Activated CD8-positive, alpha-beta memory T cell treated with anti-CD3 and anti-CD28 coated beads for 48 hours (primary cell): ENCODE measurements around the gene RNF215.

Experiments used
- DNase-seq, 3 experiments: peaks; one replicate each; pipeline ENCODE4 v3.0.0-alpha.2; 2020; ENCODE audit warnings: low read depth in 2 of 3, low spot score in 2 of 3

The RNF215 gene

DNA sequence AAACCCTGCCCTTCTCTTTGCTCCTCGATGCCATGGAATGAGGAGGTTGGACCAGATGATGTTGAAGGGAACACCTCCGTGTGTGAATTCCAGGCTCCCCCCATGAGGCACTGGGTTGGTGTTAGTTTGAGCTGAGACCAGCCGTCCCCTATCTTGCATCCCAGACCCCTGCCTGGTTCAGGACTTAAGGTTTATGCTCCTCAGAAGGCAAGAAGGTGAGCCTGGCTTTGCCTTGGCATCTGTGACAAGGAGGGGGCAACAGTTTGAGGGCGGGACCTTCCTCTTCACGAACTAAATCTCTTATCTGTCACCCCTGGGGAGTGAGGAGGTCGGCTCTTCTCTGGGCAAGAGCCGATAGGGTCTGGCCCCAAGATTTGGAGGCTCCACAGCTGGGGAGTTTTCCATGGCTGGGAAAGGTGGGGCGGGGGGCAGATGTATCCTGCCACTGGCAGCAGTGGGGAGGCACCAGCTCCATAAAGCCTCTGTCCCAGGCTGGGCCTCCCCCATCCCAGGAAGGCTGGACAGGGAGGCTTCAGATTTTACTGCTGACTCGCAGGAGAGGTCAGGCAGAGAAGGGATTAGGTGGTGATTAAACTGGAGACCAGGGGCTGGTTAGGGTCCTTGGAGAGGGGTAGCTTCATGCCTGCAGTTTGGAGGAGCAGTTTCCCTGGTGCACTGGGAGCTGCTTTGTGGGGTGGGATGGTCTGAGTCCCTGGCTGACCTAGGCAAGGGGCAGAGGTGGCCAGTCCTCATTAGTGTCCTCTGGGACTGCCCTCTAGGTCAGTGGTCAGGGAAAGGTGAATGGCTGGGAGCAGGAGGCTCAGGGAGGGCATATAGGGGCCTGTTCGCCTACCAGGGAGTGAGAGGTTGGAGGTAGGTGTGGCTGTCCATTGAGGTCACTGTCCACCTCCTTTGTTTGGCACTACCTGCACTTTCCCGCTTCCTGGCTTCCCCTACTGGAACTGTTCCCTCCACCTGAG is 10.7 kb upstream of the RNF215 start:
- DNase-seq, result no peak

GRCh38 chr22:30396871-30397655 is 9.9 kb upstream of the RNF215 start, which contains the start of gene SEC14L2:
SEC14L2 (plus strand) TSS chr22:30397018; CDS start chr22:30397117, 99 bp downstream.
- peak in 2 of 3 experiments; percentile 33 to 41 for DNase-seq

DNA sequence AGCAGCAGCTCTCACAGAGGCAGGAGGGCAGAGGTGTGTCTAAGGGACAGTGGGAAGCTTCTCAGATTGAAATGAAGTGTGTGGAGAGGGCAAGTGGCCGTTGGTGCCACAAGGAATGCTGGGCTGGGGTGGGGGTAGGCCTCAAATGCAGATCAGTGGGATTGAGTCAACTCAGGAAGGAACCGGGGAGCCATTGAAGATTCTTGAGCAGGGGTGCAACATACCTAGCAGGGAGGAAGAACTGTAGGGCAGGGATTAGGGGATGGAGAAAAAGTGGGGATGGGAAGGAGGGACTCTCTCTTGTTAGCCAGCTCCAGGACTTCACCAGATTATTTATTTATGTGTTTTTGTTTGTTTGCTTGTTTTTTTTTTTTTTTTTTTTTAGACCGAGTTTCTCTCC is 6.7 kb upstream of the RNF215 start:
- DNase-seq, result no peak

GRCh38 chr22:30393322-30393680 is 6.1 kb upstream of the RNF215 start:
- DNase-seq, result no peak

- DNase-seq, result no peak
These were observed 5.6 kb upstream of the RNF215 start for GRCh38 chr22:30392661-30393321.

- DNase-seq, result peak; percentile 49 to 54 (median 52)
These were observed 3.9 kb upstream of the RNF215 start for GRCh38 chr22:30390974-30391691.

GRCh38 chr22:30386608-30386959 is 627 bp downstream of the RNF215 start:
- no peak for DNase-seq

DNA sequence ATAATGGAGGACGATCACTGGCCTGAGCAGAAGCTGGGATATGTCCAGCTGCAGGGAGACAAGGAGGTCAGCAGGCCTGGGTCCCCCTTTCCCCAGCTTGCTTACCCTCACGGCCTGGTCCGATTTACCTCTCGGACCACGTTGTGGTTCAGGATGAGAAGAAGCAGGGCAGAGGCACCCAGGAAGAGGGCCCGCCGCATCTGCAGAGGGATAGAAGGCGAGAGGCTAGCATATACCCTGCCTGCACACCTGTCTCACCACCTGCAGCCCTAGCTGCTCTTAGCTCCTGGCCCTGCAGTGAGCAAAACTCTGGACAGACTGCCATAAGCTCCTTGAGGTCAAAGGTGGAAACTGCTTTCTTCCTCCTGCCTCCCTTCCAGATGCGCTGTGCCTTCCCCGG is 1.3 kb downstream of the RNF215 start:
- no peak for DNase-seq

DNA sequence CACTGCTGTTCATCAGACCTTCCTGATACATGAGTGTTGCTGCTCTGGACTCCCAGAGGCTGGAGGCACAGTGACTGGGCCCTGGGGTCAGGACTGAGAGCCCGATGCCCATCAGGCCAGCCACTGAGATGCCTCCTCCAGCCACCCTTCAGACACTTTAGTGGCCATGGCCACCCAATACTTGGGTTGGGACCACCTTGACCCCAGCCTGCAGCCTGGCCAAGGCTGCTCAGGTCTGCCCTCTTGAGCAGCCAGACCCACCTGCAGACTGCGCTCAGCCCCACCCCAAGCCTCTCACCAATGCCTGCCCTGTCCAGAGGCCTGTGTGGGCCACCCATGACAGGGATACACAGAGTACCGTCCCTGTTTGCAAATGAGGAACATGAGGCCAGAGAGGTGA is 4.2 kb downstream of the RNF215 start:
- DNase-seq, result no peak

DNA sequence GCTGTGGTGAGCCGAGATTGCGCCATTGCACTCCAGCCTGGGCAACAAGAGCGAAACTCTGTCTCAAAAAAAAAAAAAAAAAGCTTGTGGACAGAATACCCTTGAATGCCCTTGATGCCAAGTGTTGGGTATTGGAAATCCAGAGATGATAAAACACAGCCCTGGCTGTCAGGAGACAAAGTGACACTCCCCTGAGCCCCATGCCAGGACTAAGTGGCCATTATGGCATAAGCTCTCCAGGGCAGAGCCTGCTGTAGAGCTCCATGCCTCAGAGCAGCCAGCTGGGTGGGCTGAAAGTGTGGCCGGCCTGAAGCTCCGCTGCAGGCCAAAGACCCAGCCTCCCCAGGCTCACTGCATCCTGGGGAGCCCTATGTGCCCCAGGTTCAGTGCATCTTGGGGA is 4.9 kb downstream of the RNF215 start:
- no peak for DNase-seq

DNA sequence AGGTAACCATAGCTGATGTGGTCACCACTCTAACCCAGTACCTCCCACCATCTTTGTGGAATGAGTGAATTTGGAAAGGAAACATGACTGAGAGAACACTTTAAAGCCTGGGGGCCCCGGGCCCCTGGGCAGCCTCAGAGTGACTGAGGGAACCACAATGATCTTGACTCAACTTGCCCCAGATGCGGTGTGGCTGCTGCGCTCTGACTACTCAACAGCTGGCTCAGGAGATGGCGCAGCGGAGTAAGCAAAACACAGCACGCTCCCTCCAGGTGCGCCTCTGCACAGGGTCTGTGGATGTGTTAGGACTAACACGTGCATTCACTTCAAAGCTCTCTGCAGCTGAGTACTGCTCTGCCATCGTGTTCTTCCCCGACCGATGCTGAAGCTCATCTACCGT is 5.9 kb downstream of the RNF215 start:
- DNase-seq, result no peak

- no peak for DNase-seq
These were observed 7.2 kb downstream of the RNF215 start for GRCh38 chr22:30380011-30380410.

DNA sequence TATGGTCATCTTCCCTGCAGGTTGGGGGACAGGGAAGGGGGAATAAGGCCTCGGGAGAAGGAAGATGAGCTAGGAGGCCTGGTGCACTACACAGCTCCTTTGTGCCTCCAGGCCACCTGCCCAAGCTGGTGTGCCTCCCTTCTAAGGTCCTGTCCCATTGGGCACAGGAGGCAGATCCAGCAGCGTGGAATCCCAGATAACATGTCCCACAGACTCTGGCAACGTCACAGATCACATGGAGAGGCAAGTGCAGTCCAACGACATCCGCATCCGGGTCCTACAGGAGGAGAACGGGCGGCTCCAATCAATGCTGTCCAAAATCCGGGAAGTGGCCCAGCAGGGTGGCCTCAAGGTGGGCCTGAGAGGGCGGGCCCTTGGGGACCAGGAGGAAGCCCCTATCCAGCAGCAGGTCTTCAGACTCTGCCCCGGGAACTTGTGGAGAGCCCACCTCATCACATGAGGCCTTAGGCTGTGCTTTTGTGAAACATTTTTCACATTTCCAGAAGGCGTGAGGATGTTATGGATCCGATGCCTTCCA is 11.8 kb downstream of the RNF215 start:
- no peak for DNase-seq

DNA sequence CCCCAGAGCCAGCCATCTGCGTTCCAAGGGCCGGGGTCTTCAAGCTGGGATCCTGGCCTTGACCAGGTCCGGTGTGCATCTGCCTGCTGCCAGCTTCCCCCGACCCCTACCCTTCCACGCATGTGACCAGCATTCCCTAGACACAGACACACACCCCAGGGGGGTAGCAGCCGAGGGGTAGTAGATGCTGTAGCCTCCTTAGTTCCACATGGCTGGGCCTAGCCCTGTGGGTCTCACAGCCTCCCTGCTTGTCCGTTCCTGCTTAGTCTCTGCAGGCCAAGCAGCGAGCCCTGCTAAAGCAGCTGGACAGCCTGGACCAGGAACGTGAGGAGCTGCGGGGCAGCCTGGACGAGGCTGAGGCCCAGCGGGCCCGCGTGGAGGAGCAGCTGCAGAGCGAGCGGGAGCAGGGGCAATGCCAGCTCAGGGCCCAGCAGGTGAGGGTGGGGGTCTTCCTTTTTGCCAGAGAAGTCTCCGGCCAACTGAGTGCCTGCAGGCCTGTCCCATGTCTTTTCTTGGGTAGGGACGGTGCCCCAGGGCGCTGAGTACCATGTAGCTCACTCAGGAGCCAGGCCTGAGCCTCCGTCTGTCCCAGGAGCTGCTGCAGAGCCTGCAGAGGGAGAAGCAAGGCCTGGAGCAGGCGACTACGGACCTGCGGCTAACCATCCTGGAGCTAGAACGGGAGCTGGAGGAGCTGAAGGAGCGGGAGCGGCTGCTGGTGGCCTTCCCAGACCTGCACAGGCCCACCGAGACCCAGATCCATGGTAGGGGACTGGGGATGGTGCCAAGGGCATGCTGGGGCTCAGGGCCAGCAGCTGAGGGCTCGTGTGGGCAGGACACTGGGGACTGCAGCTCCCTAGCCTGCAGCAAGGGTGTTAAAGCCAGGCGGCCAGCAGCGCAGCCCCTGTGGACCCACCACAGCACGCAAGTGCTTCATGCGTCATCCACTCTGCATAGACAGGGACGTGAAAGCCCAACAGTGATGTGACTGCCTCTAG is 13.6 kb downstream of the RNF215 start:
- DNase-seq, result no peak

- no peak for DNase-seq
These were observed 14.3 kb downstream of the RNF215 start for GRCh38 chr22:30372915-30373314.

DNA sequence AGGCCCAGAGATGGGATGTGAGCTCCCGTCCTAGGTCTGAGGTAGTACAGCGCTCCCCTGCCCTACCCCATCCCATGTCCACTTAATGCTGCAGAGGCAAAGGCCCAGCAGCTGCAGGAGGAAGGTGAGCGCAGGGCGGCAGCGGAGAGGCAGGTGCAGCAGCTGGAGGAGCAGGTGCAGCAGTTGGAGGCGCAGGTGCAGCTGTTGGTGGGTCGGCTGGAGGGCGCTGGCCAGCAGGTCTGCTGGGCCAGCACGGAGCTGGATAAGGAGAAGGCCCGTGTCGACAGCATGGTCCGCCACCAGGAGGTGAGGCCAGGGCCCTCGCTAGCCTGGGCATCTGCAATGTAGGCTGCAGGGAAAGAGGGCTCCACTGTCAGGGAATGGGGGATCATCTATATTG is 15.2 kb downstream of the RNF215 start:
- DNase-seq, result no peak

DNA sequence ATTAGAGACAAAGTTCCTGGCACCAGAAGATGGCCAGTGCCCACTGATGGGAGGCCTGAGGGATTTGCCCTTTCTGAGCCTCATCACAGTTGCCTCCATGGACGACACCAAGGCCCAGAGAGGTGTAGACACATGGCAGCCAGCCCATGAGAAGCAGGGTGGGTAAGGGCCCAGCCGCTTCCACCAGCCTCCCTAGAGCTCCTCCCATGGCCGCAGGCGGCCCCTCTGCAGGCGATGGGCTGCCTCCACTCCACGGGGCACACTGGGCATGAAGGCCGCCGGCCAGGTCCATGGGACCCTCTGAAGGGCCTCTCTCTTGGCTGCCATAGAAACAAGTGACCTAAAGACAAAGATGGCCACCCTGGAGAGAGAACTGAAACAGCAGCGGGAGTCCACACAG is 15.9 kb downstream of the RNF215 start:
- no peak for DNase-seq

- DNase-seq, result no peak
These were observed 16.5 kb downstream of the RNF215 start for GRCh38 chr22:30370641-30371230.

GRCh38 chr22:30368420-30368819 is 18.8 kb downstream of the RNF215 start:
- no peak for DNase-seq
